Fibroblast of skin of left biceps (primary cell): Measurements from ENCODE around the gene EPHB2.

Experiments used
- DNase-seq, 2 experiments: peaks; one replicate each; pipeline ENCODE4 v3.0.0-alpha.2; 2013; ENCODE audit warnings: low read depth in 2 of 2

The EPHB2 gene

DNA sequence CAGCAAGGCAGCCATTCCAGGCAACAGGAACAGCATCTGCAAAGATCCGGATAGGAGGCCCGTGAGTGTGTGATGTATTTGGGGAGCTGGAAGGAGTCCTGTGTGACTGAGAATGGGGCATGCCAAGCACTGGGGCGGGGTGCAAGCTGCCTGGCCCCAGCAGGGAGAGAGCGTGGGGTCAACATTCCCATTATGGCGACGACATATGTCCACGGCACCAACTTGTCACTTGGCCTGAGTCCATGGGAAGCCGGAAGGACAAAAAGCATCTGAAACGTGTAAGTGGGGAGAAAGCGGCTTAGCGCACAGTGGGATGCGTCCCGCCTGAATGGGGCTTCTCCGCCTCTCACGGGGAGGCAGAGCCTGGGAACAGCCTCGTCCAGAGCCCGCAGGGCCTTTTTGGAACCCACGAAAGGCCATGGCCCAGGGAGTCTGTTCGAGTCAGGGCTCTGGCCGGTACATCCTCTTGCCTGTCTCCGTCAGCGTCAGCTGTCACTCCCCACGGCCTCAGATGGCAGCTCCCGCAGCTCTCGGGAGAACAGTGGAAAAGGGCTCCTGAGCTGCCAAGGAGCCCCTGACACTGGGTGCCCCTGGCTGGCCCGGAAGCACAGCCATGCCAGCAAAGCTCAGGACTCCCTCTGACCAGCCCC is 12.4 kb downstream of the EPHB2 start:
- DNase-seq = no peak

DNA sequence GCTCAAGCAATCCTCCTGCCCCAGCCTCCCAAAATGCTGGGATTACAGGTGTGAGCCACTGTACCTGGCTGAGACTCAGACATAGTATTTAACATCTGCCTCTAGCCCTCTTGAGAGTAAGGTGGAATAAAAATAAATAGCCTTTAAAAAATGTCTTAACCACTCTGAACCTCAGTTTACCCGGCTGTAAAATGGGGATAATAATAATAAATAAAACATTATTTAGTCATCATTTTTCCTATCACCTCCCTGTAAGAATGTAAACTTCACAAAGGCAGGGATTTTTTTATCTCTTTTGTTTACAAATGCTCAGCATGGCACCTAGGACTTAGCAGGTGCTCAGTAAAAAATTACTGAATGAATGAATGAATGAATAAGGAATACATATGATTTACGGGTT is 17.2 kb downstream of the EPHB2 start:
- no peak for DNase-seq

DNA sequence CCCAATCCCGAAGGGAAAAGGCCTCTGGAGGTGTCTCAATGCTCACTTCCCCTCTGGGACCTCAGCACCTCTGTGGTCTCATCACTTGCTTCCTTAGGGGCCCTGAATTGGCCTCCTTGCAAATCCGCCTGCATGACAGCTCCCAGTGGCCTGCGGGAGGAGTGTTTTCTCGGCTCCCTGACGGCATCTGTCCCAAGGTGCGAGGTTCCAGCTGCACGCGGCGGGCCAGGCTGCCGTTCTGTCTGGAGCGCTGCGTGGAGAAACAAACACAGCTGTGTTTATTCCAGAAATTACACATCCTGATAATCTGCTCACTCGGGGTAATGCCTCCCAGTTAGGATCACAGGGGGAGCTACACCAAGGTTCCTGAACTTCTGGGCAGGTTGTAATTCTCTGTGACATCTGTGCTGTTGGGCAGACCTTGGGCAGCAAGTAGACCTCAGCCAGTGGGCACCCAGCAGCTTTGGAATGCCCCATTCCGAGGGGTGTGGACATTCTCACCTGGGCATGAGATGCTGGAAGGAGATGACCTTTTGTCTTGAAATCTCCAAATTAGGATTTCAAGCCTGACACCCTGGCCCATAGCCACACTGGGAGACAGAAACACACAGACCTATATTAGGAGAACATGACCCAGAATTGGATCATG is 18.2 kb downstream of the EPHB2 start:
- no peak for DNase-seq

DNA sequence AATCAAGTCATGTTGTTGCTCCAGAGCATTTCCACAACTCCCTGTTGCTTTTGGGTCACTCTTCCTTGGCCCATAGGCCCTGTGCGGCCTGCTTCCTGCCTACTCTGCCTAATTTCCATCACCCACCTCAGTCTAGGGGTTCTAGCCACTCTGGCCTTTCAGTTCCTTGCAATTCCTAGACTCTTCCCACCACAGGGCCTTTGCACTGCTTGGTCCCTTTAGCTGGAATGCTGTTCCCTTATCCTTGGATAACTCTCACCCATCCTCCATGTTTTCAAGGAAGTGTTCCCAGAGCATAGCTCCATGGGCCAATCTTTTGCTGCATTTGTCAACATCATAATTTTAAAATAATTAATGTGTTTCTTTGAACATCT is 18.7 kb downstream of the EPHB2 start:
- DNase-seq = no peak

DNA sequence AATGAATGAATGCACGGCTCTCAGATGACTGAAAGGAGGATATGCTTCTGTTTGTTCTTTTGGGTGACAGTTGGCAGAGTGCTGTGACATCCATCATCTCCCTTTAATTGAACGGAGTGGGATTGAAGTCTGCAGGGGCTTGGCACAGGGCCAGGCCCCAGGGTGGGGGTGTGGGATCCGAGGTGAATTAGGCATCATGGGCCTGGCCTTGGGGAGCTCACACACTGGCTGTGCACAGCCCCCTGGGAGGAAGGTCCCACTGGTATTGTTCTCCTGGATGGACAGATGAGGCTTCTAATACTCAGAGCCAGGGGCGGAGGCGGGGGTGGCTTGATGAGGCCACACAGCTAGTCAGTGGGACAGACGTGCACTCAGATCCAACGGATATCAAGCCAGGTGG is 19.3 kb downstream of the EPHB2 start:
- DNase-seq = no peak

DNA sequence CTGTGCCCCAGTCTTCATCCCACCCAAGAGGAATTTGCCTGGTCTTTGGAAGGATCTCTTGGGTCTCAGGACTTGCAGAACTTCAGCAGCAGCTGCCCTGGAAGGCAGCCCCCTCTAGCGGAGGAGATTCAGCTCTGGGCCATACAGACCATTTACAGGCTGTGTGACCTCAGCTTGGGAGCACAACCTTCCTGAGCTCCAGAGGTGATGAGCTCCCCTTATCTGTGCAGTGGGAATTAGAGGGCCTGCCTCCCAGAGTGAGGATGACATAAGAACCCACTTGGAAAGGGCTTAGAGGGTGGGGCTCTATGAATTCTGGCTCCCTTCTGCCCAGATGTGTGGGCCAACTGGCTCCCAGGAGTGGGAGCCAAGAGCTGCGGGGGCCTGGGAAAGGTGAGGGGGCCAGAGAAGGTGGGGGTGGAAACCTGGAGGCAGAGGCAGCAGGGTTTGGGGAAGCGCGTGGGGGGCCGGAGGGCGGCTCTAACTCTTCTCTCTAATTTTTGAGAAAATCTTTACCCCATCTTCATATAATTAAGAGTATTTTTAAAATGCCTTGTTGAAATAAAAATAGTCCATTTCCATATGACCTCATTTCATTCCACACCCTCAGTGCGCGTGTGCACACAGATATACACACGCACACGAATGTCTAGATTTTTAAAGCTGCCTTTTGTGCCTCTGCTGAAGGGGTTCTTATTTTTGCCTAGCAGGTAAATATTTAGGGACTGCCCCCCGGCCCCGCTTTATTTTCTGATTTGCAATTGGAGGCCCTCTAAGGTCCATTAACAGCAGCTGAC is 21.5 kb downstream of the EPHB2 start:
- DNase-seq = no peak

DNA sequence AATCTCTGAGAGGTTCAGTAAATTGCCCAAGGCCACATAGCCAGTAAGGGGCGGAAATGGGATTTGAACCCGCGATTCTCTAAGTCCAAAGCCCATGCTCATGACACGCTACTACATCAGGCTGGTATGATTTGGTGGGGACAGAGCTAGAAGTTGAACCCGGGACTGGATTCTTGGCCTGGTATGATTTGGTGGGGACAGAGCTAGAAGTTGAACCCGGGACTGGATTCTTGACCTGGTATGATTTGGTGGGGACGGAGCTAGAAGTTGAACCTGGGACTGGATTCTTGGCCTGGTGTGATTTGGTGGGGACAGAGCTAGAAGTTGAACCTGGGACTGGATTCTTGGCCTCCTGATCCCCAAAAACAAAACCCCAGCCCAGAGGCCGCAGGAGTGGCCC is 23.0 kb downstream of the EPHB2 start:
- no peak for DNase-seq

DNA sequence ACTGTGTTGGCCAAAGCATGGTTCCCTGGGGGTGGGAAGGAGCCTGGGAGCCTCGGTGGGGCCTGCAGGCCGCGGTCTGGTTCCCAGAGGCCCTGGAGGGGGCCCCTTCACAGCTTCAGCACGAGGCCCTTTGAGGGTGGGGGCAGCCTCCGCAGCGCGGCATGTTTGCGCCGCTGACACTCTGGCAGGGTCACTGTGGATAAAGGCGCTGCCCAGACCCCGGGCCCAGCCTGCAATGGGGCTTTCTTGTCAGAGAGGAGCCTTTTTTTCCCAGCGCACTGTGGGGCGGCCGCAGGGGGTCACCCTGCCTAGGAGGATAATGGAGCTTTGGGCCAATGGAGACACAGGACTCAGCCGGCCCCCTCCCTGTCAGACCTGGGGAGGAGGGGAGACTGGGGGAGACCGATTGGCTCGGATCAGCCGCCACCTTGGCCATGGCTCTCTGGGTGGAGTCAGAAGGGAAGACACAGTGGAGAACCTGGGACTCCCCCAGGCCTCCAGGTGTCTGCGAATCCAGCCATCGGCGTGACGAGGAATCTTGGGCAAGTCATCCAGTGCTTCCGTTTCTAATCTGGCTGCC is 26.0 kb downstream of the EPHB2 start:
- DNase-seq = no peak

DNA sequence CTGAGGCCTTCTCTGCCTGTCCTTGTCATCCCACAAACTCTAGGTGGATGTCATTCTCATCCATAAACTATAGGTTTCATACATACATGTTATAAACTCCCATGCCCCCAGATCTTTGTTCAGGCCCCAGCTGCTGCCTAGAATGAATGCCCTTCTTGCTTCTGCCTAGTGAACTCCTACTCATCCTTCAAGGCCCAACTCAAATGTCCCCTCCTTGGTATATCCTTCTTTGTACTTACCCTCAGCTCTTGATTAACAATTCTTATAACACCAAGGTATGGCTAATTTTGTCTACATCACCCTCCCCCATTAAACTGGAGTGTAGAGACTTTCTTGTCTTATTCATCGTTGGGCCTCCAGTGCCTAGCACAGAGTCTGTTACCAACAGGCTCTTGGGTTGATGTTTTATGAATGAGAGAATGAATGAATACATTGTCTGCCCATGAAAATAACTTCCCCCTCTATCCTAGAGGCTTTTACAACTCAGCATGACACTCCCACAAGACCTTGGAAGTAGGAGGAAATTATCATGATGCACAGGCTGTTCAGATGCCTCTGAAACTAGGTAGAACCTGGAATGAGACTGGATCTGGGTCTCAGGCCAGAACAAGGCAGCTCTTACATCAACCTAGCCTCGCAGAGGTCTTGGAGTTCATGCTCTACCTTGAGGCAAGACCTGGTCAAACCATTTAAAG is 26.9 kb downstream of the EPHB2 start:
- DNase-seq = no peak

DNA sequence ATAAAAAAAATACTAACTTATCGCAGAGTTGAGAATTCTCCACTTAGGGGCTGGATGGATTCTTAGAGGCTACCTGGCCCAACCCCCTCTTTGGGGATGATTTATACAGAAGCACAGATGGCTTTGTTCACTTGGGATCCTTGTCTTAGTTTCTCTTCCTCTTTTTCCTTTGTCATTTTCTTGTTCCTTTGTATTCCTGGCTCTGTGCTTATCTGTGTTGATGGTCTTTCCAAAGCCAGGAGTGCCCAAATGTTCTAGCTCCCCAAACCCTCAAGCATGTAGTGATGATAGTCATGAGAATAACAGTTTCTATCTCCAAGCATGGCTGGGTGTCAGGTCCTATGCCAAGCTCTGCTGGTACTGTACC is 27.4 kb downstream of the EPHB2 start:
- no peak for DNase-seq

DNA sequence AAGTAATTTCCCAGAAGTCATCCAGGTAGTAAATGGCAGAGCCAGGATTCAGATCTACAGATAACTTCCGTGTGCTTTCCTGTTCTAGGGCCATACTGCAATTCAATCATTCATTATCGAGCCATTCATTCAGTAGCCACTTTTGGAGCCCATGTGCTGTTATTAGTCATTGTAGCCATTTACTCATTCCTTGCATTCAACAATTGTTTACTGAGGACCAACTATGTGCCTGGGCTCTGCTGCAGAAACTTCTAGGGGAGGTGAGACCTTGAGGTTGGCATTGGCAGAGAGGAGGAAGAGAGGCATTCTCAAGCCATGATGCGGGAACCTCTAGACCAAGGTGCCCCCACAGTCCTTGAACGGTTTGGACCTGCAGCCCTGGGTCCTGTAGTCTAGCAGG is 27.9 kb downstream of the EPHB2 start:
- DNase-seq = no peak

DNA sequence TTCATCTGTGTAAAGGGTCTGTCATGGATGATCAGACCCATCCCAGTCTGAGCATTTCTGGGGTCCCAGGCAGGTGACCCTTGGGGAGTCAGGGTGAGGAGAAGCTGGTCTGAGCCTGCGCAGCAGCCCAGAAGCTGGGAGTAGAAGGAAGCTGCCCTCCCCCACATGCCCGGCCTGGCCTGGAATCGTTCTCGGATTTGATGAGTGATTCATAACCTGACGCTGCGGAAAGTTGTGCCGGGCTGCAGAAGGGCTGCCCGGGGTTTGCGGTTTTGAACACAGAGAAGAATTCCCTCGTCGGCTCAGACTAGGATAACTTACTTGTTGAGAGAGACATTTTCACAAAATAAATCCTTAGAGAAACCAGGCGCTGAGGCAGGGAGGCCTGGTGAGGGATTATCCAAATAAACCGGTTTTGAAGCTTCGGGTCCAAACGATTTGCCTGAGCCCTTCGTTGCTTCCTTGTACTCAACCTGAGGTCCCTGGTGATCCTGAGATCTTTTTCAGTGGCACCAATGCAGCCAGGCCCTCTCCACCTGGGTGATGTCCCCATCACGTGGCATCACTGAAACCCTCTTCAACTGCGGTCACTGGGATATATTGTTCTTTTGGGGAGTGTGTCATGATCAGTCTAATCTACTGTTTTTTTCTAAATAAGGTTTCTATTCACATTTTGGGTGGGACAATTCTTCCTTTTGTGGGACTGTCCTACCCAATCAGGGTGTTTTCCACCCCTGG is 29.2 kb downstream of the EPHB2 start:
- peak; percentile 84 to 90 for DNase-seq

DNA sequence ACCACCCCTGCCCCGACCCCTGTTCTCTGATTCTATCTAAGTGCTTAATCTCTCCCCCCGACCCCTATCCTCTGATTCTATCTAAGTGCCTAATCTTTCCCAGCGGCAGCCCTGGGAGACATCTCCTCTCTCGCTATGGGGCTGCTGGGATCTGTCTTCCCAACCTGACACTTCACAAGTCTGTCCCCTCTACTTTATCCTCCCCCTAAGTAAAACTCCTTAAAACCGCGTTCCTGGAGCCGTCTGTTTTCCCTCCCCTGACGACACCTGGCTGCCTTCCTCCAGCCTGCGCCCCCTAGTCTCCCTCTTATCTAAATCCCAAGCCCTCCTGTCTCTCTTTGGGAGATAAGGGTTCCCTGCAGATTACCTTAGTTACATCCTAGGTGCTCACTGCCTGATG is 30.5 kb downstream of the EPHB2 start:
- DNase-seq = no peak

DNA sequence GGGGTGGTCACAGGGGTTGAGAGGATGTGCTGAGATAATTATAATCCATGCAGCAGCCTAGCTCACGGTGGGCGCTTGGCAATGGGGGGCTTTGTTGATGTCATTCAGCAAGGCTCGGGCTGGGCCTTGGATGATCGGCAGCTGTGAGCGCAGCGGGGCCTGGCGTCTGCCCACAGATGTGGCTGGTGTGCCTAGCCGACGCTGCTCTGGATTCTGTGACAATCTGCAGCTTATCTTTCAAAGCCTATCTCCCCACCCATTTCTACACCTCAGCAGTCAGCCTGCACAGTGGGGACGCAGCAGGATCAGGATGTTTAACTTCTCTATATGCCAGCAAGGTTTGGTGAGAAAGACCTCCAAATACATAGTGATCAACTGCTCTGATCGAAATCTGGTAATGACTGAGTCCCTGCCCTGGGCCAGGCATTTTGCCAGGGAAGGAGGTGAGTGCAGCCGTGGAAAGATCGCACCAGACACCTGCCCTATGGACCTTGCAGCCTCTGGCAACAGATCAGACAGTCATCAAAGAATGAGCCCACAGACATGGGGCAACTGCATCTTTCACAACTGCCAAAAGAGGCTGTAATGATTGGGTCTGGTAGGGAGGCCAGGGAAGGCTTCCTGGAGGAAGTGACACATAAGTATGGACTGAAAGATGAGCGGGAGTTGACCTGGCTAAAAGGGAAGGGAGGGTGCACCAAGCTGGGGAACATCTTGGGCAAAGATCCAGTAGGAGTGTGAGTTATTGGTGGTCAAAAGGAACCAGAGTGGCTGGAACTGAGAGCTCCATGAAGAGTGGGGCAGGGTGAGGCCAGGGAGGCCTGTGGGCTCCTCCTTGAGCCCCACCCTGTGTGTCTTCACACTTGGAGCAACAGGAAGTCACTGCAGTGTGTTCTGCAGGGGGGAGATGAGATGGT is 35.3 kb downstream of the EPHB2 start:
- no peak for DNase-seq

DNA sequence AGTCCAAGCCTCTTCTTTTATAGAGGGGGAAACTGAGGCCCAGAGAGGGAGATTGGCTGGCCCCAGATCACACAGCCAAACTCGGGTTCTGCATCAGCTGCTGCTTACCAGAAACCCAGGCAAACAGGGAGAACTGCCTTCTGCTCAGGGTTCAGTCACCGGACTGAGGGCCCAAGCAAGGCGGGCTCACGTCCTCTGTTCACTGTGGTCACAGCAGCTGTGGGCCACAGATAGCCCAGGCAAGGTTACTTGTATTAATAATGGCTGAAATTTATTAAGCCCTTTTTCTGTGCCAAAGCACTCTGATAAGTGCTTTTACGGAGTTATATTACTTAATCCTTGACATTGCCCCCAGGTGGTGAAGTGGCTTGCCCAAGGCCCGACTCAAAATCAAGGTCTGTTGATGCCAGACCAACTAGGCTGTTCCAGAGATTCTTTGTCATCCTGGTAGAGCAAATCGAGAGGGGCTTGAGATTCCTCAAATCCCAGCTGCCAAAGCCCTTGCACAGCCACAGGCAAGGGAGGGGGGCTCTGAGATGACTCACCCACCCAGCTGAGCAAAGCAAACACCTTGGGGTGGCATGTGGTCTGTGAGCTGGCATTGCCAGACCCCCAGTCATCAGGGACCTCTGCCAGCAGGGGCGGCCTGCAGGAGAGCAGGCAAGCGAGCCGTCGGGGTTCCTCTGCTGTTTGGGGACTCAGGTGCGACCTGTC is 36.5 kb downstream of the EPHB2 start:
- DNase-seq = peak in 1 of 2 experiments; percentile 13

DNA sequence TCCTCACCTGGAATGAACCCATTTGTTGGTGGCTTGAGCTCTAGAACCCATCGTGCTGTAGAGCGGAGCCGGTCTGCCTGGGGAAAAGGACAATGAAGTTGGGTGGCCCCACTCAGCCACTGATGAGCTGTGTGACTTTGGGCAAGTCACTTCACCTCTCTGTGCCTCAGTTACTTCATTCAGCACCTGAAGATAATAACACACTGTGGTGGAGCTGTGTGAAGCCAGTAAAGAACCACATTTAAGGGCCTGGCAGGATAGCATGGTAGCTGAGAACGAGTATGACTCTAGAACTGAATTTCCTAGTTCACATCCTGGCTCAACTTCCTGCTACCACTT is 37.1 kb downstream of the EPHB2 start:
- no peak for DNase-seq

DNA sequence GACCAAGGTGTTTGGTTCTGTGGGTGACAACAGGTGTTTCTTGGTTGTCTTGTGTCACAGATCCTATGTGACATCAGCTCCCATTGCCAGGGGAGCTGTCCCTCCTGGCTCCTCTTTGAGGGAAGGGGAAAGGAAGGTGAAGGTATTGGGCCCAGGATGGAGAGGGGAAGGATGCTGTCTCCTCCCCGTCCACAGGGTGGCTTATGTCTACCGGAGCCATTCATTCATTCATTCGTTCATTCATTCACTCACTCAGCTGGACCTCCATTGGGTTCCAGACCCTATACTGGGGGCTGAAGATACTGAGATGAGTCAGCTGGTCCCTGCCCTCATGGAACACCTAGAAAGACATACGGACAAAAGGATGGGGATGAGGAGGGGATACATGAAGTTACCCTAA is 38.9 kb downstream of the EPHB2 start:
- no peak for DNase-seq

DNA sequence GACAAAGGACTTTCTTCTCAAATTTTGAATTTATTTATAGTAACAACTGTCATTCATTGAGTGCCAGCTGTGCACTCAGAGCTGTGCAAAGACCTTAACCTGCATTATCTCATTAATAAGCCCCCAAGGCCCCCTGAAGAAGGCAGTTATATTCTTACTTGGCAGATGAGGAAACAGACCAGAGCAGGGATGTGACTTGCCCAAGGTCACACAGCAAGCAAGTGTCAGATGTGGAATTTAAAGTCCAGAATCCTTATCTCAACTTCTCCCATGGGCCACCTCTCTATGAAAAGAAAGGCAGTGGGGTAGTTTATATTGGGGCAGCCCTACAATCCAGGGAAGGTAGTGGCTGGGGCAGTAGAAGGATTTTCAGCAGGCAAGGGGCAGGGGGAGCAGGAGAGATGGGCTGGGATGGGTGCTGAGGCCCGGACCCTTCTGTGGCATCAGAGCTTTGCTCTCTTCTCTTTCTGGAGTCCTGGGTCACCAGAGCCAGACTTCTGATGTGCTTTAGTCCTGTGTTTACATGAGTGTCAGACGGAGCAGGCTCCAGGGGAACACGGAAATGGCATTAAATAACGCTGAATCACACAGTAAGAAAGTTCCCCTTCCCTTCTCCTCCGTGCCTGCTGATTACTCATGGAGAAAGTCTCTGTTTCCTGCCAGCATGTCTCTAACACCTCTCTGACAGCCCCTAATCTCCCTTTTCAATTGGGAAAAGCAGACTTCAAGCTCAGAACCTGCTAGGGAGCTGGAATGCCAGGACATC is 39.5 kb downstream of the EPHB2 start:
- peak; percentile 88 to 90 for DNase-seq

DNA sequence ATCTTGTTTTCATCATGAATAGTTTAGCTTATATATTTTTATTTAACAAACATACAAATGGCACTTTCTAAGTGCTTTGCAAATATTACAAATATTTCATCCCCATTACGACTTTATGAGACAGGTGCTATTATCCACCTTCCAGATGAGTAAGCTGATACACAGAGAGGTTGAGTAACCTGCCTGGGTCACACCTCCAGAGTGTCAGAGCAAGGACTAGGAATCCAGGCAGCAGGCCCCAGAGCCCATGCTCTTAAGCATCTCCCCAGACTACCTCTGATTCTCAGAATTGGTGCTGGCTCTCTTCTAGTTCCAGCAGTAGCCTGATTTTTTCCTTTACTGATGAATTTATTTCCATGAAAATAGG is 40.0 kb downstream of the EPHB2 start:
- no peak for DNase-seq
